ENCODE results near the gene HDAC4. TPM values are rescaled to one million over a fixed set of nuclear protein-coding genes. Genes with fewer than 3 reads are reported as not detected.
A peak's percentile ranks its signal among the peaks of the same experiment; 100 is the strongest.

HDAC4 gene
- polyA plus RNA-seq, 1 donor from 2014 or later, result 2.8 TPM

GRCh38 chr2:239015901-239016675 lies 384.7 kb downstream of the HDAC4 start:
- Mint-ChIP-seq H3K4me1 (no peaks in the 10 kb centered on the region), H3K4me3 (no peak overlapping the region), H3K27ac (no peak overlapping the region), H3K9me3 (no peaks in the 10 kb centered on the region), H3K36me3 (no peaks in the 10 kb centered on the region), H3K27me3 (peaks cover 16% of the 10 kb centered on the region)

- Mint-ChIP-seq H3K4me1 (no peaks in the 10 kb centered on the region), H3K27me3 (peaks cover 16% of the 10 kb centered on the region), H3K4me3 (no peak overlapping the region), H3K36me3 (no peaks in the 10 kb centered on the region), H3K27ac (no peak overlapping the region), H3K9me3 (no peaks in the 10 kb centered on the region)
Observed at GRCh38 chr2:239015218-239015900, 385.5 kb downstream of the HDAC4 start.

DNA sequence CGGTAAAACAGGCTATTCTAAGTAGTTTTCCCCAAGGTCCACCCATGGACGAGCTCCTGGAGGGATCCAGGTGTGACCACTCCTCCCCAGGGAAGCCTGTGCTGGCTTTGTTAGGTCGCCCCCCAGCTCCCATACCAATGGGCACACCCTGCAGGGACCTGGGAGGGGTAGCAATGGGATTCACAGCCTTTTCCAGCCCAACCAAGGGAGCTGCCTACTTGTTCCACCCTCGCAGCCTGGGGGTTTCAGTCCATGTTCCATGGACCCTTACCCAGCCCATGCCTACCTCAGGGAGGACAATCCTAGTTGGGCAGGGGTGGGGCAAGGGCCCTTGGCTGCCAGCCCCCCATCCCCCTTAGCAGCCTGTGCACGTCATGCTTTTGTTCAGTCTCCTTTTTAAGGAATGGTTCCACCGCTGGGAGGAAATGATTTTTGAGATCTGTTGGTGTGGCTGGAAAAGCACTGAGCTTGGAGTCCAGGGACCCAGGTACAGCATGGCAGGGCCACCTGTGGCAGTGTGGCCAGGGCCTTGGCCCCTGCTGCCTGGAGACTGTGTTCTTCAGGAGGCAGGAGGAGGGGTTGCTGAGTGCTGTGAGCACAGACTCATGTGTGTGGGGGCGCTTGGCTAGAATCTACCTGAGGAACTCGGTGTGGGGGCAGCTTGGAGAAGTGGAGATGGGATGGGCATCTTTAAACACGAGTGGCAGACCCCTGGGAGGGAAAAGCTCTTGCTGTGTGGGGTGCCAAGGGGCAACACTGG lies 386.2 kb downstream of the HDAC4 start:
- Mint-ChIP-seq H3K36me3 (no peaks in the 10 kb centered on the region), H3K27ac (no peak overlapping the region), H3K9me3 (no peaks in the 10 kb centered on the region), H3K4me1 (no peaks in the 10 kb centered on the region), H3K4me3 (no peak overlapping the region), H3K27me3 (peaks cover 11% of the 10 kb centered on the region)

DNA sequence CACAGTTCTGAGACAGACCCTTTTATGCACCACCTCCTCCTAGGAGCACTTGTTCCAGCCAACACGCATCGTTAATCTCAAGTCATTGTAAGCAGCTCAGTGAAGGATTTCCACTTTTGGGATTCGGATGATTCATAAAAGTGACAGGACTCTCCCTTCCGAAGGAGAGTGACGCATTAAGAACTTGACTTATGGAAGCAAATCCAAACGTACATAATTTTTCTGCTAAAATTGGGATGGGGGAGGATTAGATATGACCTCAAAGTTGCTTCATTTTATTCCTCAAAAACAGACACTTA lies 387.2 kb downstream of the HDAC4 start:
- no peaks in the 10 kb centered on the region for H3K36me3 Mint-ChIP-seq
- no peak overlapping the region for H3K27ac Mint-ChIP-seq
- H3K9me3 Mint-ChIP-seq, result no peaks in the 10 kb centered on the region
- H3K4me3 Mint-ChIP-seq, result no peak overlapping the region
- peaks cover 12% of the 10 kb centered on the region for H3K27me3 Mint-ChIP-seq
- H3K4me1 Mint-ChIP-seq, result no peaks in the 10 kb centered on the region

GRCh38 chr2:239012936-239013677 lies 387.7 kb downstream of the HDAC4 start:
- Mint-ChIP-seq H3K27ac (no peak overlapping the region), H3K9me3 (no peaks in the 10 kb centered on the region), H3K4me3 (peak overlapping the region in 1 of 4 donors; percentile 47)

GRCh38 chr2:239012228-239012627 lies 388.6 kb downstream of the HDAC4 start:
- Mint-ChIP-seq H3K4me3 (no peak overlapping the region), H3K27ac (no peak overlapping the region), H3K27me3 (peaks cover 15% of the 10 kb centered on the region), H3K9me3 (no peaks in the 10 kb centered on the region), H3K4me1 (no peaks in the 10 kb centered on the region), H3K36me3 (peaks cover 3% of the 10 kb centered on the region)

More at GRCh38 chr2:239012936-239013677, 387.7 kb downstream of the HDAC4 start:
- Mint-ChIP-seq H3K36me3 (peaks cover 1% of the 10 kb centered on the region), H3K27me3 (peaks cover 11% of the 10 kb centered on the region), H3K4me1 (no peaks in the 10 kb centered on the region)

DNA sequence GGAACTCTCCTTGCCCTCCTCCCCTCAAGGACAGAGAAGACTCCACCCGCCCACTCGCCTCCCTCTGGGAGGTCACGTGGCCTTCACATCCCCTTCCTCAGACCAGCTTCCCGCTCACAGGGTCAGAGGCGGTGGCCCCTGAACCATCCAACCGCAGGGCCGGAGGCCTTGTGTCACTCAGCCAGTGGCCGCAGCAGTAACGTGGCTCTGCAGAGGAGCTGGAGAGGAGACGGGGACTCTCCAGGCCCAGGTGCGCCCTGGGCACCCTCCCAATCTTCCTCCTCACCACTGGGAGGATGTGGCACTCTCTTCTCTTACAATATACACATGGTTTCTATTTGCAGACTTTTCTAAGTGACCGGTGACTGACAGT lies 391.2 kb downstream of the HDAC4 start:
- Mint-ChIP-seq H3K36me3 (peaks cover 4% of the 10 kb centered on the region), H3K4me3 (no peak overlapping the region), H3K4me1 (no peaks in the 10 kb centered on the region), H3K9me3 (no peaks in the 10 kb centered on the region), H3K27me3 (peaks cover 15% of the 10 kb centered on the region), H3K27ac (no peak overlapping the region)

DNA sequence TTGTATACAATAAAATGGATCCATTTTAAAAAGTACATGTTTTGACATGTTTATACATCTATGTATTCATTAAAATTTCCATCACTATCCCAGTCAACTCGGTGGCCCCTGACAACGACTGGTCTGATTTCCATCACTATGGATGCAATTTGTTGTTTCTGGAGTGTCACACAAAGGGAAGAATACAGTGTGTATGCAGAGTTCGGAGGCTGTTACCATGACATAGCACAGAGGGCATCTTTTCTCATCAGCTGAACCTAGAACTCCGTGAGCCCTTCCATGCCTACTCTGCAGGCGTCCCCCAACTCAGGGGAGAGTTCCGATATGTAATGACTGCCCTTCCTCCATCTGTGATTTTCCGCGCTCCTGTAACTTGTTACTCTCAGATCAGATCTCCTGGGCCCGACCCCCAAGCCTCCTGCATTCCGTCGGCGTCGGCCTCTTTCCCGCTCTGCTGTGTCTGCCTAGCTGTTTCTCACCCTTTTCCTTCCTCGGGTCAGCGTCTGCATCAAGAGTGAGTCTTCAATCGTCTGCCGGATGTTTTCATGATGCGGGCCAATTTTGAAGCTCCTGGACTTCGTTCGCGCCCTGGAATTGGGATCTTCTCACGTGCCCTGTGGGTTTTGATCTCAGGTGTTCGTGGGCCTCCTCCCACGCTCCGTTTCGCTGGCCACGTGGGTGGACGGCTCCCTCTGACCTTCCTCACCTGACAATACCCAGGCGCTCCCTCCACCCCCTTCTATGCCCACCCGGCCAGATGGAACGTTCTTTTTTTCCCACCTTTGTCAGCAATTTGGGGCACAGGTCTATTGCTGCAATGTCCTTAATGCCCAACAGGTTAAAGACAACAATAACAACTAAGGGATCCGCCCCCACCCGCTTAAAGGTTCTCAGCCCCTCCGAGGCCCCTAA lies 391.9 kb downstream of the HDAC4 start:
- Mint-ChIP-seq H3K4me1 (peaks cover 0 to 2% (median 0%) of the 10 kb centered on the region in 3 donors), H3K9me3 (no peaks in the 10 kb centered on the region), H3K36me3 (peaks cover 4% of the 10 kb centered on the region), H3K27me3 (peaks cover 15% of the 10 kb centered on the region), H3K27ac (no peak overlapping the region), H3K4me3 (no peak overlapping the region)

DNA sequence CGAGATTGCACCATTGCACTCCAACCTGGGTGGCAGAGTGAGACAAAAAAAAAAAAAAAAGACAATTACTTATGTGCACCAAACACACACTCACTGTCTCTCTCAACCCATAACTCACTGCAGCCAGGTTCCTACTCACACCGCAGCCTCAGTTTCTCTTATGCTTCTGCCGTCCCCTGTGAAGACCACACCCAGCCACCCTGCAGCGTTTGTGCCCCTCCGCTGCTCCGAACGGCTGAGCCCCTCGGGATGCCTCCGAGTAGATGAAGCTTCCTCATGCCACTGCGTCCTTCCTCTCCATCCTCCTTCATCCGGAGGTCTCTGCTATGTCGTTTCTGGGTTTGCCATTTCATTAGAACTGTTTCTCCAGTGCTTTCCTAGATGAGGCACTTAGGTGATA lies 392.8 kb downstream of the HDAC4 start:
- H3K27ac Mint-ChIP-seq, result no peak overlapping the region
- no peak overlapping the region for H3K4me3 Mint-ChIP-seq
- H3K4me1 Mint-ChIP-seq, result peaks cover 0 to 2% (median 0%) of the 10 kb centered on the region in 3 donors
- no peaks in the 10 kb centered on the region for H3K9me3 Mint-ChIP-seq
- peaks cover 4% of the 10 kb centered on the region for H3K36me3 Mint-ChIP-seq
- H3K27me3 Mint-ChIP-seq, result peaks cover 15% of the 10 kb centered on the region

- peaks cover 14% of the 10 kb centered on the region for H3K27me3 Mint-ChIP-seq
Observed at GRCh38 chr2:239006622-239007285, 394.1 kb downstream of the HDAC4 start.

DNA sequence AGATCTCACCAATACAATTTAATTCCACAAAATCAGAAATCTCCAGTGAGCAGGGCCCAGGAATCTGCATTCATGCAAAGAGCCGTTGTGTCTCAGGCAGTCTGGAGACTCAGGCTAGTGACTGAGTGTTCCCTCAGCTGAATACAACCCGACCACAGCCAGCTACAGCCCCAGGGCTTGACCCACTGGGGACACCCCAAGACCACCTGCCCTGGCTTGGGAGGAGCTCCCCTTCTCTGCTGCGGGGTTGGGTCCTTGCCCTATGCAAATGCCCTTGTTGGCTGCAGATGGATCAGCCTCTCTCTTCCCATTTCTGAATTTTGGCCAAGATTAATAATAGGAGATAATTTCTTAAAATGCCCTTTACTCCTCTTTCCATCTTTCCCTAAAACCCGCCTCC lies 395.2 kb downstream of the HDAC4 start:
- Mint-ChIP-seq H3K27ac (no peak overlapping the region), H3K36me3 (peaks cover 6% of the 10 kb centered on the region), H3K4me3 (no peak overlapping the region), H3K9me3 (peaks cover 1 to 9% (median 7%) of the 10 kb centered on the region in 3 donors), H3K4me1 (peaks cover 0 to 2% (median 0%) of the 10 kb centered on the region in 3 donors), H3K27me3 (peaks cover 16% of the 10 kb centered on the region)

More at GRCh38 chr2:239006622-239007285, 394.1 kb downstream of the HDAC4 start:
- Mint-ChIP-seq H3K4me3 (no peak overlapping the region), H3K9me3 (peaks cover 0 to 6% (median 4%) of the 10 kb centered on the region in 3 donors), H3K36me3 (peaks cover 4% of the 10 kb centered on the region), H3K4me1 (peaks cover 0 to 2% (median 0%) of the 10 kb centered on the region in 3 donors), H3K27ac (peak overlapping the region in 1 of 3 donors; percentile 32)

DNA sequence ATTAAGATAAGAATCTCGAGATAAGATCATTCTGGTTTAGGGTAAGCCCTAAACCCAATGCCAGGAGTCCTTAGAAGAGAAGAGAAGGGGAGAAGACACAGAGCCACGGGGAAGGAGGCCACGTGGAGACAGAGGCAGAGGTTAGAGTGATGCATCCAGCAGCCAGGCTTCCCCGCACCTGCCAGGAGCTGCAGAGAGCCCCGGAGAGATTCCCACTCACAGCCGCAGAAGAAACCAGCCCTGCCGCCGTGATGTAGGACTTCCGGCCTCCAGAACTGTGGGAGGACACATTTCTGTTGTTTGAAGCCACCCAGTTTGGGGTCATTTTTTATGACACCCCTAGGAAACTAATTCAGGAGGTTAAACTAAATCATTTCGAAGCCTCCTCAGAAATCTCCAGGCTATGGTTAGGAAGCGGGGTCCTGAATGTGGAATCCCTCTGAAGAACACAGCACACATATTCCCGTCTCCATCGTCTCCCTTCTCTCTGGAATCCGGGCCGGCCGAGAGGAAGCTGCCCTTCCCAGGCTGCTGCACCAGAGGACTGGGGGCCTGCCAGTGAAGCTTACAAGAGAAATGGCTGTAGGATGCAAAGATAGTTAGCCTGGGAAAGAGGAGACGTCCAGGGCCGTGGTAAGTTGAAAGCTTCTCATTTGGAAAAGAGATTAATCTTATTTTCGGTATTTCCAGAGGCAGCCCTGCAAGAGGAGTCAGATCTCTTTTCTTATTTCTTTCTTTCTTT lies 396.4 kb downstream of the HDAC4 start:
- H3K36me3 Mint-ChIP-seq, result peaks cover 6% of the 10 kb centered on the region
- H3K27ac Mint-ChIP-seq, result peak overlapping the region in 1 of 3 donors; percentile 18
- peaks cover 0 to 2% (median 0%) of the 10 kb centered on the region in 3 donors for H3K4me1 Mint-ChIP-seq
- peaks cover 1 to 9% (median 7%) of the 10 kb centered on the region in 3 donors for H3K9me3 Mint-ChIP-seq
- no peak overlapping the region for H3K4me3 Mint-ChIP-seq
- peaks cover 15% of the 10 kb centered on the region for H3K27me3 Mint-ChIP-seq
